SKM-1 (cell line): ENCODE data around the gene CENPU.
"Not testable (repeated sequence)": the region's sequence is repeated elsewhere in the genome, so short reads cannot be mapped to it uniquely, and the experiment has no call there.

ENCODE experiments used
- DNase-seq: peaks from one replicate; lab custom pipeline; 2025; ENCODE audit not compliant: unreplicated experiment; lab: John Stamatoyannopoulos, UW

Gene CENPU

GRCh38 chr4:184668511-184669114, 65.3 kb downstream of the CENPU start:
- DNase-seq = no peak

GRCh38 chr4:184668096-184668495, 65.8 kb downstream of the CENPU start:
- DNase-seq = no peak

DNA sequence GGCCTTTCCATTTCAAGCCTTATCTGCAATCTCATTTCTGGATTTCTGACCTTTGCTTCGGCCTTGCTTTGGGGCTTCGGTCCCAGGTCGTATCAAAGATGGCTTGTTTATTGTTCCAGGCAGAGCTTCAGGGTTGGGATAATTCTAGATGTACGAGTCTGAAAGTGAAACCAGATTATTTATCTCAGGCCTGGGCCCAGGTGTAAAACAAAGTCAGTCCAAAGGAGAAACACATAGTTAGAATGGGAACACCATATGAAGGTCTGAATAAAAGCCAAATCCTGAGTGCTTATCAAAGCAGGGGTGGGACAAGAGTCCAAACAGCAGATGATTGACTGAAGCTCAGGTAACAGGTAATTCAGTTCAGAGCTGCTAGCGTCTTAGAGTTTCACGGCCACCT, 67.2 kb downstream of the CENPU start:
- DNase-seq = no peak

DNA sequence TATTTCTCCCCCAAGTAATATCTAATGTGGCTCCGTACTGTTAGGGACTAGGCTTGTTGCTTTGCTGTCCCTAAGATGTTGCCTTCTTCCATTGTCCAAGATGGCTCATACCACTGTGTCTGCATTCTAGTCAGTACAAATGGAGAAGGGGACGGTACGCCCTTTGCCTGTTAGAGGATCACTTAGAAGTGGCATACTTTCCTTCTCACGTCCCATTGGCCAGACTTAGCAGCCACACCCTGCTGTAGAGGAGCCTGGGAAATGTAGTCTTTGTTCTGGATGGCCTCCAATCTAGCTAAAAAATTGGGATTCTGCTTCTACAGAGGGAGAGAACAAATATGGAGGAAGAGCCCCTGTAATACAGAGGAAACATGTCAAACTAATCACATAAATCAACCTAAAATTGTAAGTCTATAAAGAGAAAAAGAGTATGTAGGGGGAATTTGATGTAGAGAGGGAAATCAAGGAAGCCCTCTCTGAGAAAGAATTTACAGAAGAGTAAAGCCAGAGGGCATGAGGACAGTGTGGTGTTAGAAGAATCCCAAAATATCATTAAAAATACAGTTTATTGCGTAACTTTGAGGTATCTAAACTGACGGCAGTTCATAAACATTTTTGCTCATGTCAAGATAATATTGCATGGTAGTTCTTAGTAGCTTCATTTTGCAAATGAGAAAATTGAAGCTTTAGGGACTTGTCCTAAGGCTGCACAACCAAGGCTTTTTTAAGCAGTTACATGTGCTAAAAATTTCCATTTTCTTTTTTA, 69.3 kb downstream of the CENPU start:
- DNase-seq = no peak

- DNase-seq = no peak
These were observed 71.7 kb downstream of the CENPU start for GRCh38 chr4:184662236-184662635.

- DNase-seq = no peak
These were observed 72.9 kb downstream of the CENPU start for GRCh38 chr4:184660978-184661377.

DNA sequence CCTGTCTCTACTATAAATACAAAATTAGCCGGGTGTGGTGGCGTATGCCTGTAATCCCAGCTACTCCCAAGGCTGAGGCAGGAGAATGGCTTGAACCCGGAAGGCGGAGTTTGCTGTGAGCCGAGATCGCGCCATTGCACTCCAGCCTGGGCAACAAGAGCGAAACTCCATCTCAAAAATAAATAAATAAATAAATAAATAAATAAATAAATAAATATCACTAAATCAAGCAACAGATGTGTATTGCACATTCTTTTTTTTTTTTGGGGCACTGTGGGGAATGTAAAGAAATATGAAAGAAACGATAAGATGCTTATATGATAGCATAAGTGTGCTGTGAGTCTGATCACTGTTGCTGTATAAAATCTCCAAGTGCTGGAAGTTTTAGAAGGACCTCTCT, 76.1 kb downstream of the CENPU start:
- DNase-seq = not testable (repeated sequence)

- DNase-seq = no peak
These were observed 76.8 kb downstream of the CENPU start for GRCh38 chr4:184657144-184657543.

- DNase-seq = no peak
These were observed 77.7 kb downstream of the CENPU start for GRCh38 chr4:184655889-184656869.

DNA sequence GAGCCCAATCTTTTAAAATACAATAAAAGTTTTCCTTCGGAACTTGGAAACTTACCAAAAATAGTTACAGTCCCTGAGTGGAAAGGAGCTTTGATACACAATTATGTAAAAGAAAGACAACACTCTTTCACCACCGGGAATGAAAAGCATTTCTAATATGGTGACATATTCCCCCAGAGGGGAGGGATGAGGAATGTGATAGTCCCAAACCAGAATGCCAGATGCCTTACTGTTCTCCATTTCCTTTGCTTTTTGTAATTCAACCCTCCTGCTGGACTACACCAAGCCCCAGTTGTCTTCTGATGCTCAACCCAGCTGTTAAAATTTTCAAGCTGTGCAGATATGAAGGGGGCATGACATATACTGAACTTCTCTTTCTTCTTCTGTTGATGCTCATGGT, 80.2 kb downstream of the CENPU start:
- DNase-seq = no peak

GRCh38 chr4:184652681-184653080, 81.2 kb downstream of the CENPU start:
- not testable (repeated sequence) for DNase-seq

DNA sequence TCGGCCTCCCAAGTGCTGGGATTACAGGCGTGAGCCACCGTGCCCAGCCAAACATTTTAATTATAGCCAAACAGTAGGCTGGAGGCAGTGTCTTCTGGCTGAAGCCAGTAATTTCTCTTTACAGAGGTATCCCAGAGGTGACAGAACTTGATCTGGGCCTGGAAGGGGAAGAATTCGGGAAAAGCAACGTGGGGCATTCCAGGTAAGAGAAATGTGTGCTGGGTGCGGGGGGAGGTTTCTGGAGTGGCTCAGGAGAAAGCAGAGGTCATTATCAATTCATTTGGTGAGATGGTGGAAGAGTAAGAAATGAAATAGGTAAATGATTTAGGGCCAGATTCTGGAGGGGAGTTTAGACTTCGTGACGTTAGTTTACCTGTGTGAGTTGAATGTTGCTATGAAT, 82.0 kb downstream of the CENPU start:
- DNase-seq = no peak

- no peak for DNase-seq
These were observed 83.7 kb downstream of the CENPU start for GRCh38 chr4:184649971-184650855.

DNA sequence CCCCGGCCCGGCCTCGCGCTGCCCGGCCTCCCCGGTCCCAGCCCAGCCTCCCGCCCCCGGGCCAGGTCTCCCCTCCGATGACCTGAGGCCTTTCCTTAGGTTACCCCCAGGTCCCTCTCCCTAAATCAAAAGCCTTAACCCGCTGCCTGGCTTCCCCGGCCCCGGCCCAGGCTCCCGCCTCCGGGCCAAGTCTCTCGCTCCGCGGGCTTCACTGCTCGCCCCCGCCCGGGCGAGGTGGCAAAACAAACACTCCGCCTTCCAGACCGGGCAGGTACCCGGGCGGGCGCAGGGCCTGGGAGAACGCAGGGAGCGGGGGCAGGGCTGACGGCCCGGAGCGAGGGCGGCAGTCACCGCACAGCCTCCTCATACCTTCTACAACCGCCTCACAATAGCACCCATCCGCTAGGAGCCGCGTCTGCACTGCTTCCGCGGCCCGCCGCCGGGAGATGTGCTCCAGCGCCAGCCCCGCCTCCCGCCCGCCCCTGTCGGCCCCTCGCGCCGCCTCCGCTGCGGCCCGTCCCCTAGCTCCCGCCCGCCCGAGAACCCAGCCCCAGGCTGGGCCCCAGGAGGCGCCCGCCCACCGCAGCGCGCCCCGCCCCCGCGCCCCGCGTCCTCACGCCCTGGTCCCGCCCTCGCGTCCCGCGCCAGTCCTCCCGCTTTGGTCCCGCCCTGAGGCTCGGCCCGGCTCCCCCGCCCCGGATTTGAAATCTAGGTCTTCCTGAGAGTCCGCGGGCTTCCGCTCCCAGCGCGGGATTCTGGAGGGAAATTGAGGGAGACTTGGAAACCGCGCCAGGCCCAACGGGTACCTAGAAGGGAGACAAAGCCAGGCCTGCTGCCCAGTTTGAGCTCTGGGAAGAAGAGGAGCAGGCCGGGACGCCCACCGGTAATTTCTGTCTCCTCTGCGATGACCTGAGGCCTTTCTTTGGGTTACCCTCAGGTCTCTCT, 84.6 kb downstream of the CENPU start, which contains the start of the genes CASP3 and PRIMPOL:
Gene CASP3, minus strand, starts transcription at position 422 of the 945 bp plus-strand sequence. CDS start 10,994 bp downstream, outside the sequence.
Gene PRIMPOL, plus strand, starts transcription at position 713 of the 945 bp plus-strand sequence. CDS start 7,403 bp downstream, outside the sequence.
- peak; percentile 91 for DNase-seq

GRCh38 chr4:184648313-184649025, 85.4 kb downstream of the CENPU start:
- DNase-seq = no peak

- DNase-seq = no peak
These were observed 85.9 kb downstream of the CENPU start for GRCh38 chr4:184648054-184648312.

- DNase-seq = no peak
These were observed 86.4 kb downstream of the CENPU start for GRCh38 chr4:184647266-184648053.
